Measurements from ENCODE around the gene FKRP.
A peak's percentile ranks its signal among the peaks of the same experiment; 100 is the strongest.

FKRP gene

GRCh38 chr19:46730595-46730994, 15.3 kb upstream of the FKRP start:
- DNase-seq (ENCODE audit: insufficient read length, low spot score) (no peak), FAIRE-seq (no peak)

DNA sequence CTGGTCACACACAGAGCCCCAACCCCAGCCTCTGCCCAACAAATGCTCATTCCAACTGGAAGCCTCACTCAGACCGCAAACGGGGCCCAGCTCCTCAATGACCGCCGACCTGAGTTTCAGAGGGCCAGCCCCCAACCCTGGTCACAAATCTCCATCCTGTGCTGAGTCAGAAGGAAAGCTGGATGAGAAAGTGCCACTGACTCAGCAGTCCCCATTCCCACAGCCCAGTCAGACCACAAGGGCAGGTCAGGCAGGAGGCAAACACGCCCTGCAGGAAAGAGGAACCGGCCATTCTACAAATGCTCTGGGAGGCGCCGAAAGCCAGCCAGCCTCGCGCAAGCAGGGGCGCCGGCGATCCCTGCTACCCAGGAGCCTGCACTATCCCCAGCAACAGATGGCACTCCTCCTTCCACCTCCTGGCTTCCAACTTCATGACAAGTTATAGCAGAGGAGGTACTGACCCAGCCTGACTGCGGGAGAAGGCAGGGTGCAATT, 14.8 kb upstream of the FKRP start:
- FAIRE-seq (peak; percentile 81), DNase-seq (ENCODE audit: insufficient read length, low spot score) (peak; percentile 67)

DNA sequence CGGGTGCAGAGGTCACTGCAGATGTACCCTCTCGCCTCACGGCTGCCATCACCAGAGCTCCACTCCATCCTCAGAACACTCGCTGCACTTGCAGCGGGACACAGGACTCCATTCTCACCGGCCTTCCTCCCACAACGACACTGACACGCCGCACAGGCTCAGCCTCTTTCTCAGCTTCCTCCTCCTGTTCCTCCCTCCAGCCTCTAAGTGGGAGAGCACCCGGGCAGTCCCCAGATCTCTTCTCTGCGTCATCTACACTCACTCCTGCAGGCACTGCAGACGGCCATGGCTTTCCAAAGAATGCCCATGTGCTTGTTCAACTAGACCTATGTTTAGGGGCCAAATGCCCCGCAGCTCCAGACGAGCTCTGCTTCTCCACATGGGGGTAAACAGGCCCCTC, 14.3 kb upstream of the FKRP start:
- FAIRE-seq, result no peak
- no peak for DNase-seq (ENCODE audit: insufficient read length, low spot score)

DNA sequence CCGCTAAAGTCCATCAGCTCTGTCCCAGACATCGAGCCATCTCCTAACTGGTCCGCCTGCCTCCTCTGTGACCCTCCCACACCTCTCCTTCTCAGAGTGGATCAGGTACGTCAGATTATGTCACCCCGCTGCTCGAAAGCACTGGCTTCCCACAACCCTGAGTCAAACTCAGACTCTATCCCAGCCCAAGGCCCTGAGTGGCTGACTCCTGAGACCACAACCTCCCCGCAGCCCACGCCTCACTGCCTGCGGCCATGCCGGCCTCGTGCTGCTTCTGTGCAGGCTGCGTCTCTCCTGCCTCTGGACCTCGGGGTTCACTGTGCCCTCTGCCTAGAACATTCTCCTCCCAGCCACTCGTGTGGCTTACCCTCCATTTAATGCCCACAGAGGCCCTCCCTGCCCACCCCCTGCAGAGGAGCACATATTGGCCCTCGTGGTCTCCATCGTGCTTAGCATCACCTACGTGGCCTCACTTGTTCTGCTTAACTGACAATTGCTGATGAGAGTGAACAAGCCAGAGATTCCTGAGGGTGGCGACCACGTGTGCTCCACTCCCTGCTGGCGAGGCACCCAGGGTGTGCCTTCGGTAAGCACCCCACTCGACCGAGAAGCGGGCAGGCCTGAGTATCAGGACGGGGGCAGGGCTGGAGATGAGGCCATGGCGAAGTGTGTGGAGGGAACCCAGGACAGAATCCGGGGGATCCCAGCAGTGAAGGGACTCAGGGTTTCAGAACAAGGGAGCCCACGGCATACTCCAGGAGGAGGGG, 13.5 kb upstream of the FKRP start:
- FAIRE-seq, result peak; percentile 4
- DNase-seq (ENCODE audit: insufficient read length, low spot score), result no peak

- FAIRE-seq (peak; percentile 74), DNase-seq (ENCODE audit: insufficient read length, low spot score) (no peak)
Measured at GRCh38 chr19:46732966-46733689, 12.7 kb upstream of the FKRP start.

DNA sequence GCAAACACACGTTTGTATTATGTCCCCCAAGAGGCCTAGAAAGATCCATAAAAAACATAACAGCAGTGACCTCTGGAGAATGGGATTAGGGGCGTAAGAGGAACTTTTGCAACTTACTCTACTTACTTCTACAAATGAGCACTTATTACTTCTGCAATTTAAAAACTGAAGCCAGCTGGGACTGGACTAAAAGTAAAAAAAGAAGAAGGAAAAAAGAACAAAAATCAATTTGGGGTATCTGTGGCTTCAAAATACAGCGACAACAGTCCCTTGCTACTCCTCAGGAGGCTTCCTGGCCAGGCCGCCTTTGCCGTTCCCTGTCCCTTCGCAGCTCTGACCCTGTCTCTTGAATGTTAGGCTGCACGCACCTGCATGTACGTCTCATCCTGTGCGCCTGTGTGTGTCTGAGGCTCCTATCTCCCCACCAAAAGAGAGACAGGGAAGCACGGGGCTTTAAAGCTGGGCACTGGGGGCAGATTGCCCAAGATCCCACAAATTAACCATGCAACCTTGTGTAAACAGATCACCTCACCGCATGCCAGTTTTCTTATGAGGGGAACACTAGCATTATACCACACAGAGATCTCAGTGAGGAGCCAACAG, 12.1 kb upstream of the FKRP start:
- FAIRE-seq (no peak), DNase-seq (ENCODE audit: insufficient read length, low spot score) (no peak)

- DNase-seq (ENCODE audit: insufficient read length, low spot score) (no peak), FAIRE-seq (no peak)
Measured at GRCh38 chr19:46736531-46737297, 9.1 kb upstream of the FKRP start.

DNA sequence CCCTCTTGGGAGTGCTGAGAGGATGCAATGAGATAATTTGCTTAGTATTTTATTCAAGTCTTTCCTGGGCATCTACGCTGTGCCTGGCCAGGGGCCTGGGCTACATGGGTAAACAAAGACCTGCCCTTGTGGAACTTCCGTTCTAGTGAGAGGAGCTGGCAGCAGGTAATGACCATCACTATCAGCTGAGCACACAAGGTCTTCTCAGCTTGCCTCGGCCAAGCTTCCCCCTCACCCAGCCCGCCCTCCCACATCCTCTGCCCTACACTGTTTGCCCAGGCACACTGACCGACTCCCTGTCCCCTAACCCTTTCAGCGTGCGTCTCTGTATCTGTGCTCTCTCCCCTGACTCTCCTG, 8.6 kb upstream of the FKRP start:
- FAIRE-seq (peak; percentile 13), DNase-seq (ENCODE audit: insufficient read length, low spot score) (no peak)

GRCh38 chr19:46737761-46738171, 8.1 kb upstream of the FKRP start:
- FAIRE-seq, result no peak

DNA sequence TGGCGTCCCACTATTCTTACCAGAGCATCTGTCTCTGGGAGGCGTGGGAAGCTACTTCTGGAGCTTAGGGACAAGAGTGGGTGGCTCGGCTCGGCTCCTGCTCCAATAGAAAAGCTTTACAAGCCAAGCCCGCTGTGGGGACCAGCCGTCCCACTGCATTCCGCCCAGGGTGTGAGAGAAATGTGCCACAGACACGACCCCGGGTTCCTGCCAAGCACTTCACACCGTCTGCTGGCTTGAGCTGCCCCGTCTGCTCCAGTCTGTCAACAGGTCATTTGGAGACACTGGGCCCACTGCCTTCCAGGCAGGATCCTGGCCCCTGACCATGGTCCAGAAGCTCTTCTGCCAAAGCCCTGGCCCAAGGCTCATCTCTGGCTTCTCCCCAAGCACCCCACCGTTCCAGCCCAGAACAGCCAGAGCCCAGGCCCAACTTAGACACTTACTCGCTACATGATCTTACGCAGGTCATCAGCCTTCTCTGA, 6.5 kb upstream of the FKRP start:
- DNase-seq (ENCODE audit: insufficient read length, low spot score) (no peak), FAIRE-seq (no peak)

More at GRCh38 chr19:46737761-46738171, 8.1 kb upstream of the FKRP start:
- DNase-seq (ENCODE audit: insufficient read length, low spot score), result no peak

GRCh38 chr19:46741447-46741846, 4.4 kb upstream of the FKRP start:
- DNase-seq (ENCODE audit: insufficient read length, low spot score) (no peak), FAIRE-seq (no peak)

DNA sequence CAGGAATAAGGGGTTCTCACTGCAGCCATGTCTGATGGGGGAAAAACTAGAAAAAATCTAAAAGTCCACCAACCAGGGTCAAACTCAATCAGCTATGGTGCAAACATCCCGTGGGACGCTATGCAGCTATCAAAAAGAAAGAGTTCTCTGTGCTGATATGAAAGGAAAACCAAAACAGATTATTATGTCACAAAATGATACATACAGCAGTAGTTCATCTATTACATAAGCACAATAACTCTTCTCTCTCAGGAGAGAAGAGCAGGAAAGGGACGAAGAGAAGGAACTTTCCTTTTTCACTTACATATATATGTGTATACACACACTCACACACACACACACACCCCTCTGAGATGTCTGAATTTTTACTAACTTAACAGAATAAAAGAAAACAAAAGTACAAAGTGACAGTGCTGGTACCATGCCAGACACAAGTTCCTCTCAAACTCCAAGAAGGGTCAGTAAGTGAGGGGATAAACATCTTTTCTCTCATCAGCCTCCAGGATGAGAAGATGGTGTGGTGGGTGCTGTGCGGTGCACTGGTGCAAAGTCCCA, 2.9 kb upstream of the FKRP start:
- FAIRE-seq (no peak), DNase-seq (ENCODE audit: insufficient read length, low spot score) (no peak)

GRCh38 chr19:46744005-46744691, 1.7 kb upstream of the FKRP start:
- no peak for FAIRE-seq

GRCh38 chr19:46745030-46745429, 827 bp upstream of the FKRP start:
- FAIRE-seq, result no peak
- DNase-seq (ENCODE audit: insufficient read length, low spot score), result no peak

More at GRCh38 chr19:46744005-46744691, 1.7 kb upstream of the FKRP start:
- no peak for DNase-seq (ENCODE audit: insufficient read length, low spot score)

GRCh38 chr19:46746281-46747057, 612 bp downstream of the FKRP start, which contains the start of gene STRN4:
STRN4 (minus strand) TSS chr19:46746450; CDS start chr19:46746430, 20 bp downstream.
- FAIRE-seq (no peak), DNase-seq (ENCODE audit: insufficient read length, low spot score) (peak; percentile 74)

- FAIRE-seq (no peak), DNase-seq (ENCODE audit: insufficient read length, low spot score) (peak; percentile 58)
Measured at GRCh38 chr19:46748325-46749109, 2.7 kb downstream of the FKRP start.

DNA sequence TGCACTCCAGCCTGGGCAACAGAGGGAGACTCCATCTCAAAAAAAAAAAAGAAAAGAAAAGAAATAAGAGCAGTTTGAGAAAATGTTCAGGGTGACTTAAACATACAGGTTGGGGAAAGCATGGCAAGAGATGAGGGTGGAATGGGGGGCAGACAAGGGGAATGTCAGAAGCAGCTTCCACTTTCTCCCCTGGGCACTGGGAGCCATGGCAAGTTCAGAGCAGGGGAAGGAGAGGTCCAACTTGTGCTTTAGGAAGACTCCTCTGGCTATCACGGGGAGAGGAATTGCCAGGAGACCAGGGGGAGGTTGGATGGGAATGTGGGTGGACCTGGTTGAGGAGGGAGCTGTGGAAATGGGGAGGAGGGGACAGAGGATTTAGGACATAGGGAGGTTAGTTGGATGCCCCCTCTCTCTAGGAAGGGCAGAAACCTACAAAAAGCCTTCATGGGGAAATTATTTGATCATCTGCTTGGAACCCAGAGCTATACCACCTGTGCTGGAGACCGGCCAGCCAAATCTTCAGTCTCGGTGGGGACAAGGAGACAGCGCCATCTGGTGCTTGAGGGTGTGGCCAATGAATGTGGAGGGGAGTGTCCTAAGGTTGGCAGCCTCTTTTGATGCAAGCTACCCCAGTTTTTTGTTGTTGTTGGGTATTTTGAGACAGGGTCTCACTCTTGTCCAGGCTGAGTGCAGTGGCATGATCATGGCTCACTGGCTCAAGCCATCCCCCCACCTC, 7.7 kb downstream of the FKRP start:
- DNase-seq (ENCODE audit: insufficient read length, low spot score) (no peak), FAIRE-seq (no peak)

All from HTR-8/SVneo (cell line).